Fibroblast of mammary gland (primary cell): ENCODE measurements around the gene AMOTL2.

ENCODE experiments used
- DNase-seq: peaks from one replicate; pipeline ENCODE4 v3.0.0-alpha.2; 2010; ENCODE audit warnings: low read depth
- H3K4me3 ChIP-seq: 2 replicates; pipeline ENCODE4 v1.5.1; 2011; ENCODE audit warnings: low read depth, mild to moderate bottlenecking, low read length, moderate library complexity; ENCODE audit not compliant: control insufficient read depth
- TF ChIP-seq, protein P1 (sequence below): conservative IDR thresholded peaks from 2 replicates; pipeline ENCODE4 v1.5.1; 2011; ENCODE audit warnings: low read depth, low read length, inconsistent platforms; ENCODE audit not compliant: control insufficient read depth, insufficient read depth

Gene AMOTL2

DNA sequence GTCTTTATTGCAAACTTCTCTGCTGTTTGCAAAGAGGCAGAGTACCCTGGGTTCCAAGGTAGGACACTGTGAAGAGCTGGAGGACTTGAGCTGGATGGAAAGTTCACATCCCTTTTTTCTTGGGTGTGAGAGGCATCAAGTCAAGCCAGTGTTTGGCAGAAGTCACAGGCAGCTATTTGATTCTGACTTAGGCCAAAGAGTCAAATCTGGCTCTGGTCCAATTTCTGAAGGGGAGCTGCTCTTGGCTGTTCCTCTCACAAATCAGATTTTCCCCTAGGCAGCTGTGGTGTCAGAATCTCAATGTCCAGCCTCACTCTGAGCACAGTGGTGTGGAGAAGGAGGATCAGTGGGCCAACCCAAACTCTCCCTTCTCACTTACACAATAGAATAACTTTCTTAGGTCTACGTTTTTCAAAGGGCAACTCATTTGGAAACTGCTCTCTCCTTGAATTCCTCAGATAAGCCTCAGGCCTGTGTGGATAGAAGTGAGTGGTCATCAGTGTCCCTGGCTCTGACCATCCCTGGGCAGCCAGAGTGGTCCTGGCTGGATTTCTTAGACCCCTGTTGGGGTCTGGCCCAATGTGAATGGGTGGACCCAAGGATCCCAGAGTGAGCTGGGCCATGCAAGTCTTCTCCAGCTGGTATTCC, 18.2 kb upstream of the AMOTL2 start:
- no peak overlapping the region for H3K4me3 ChIP-seq
- DNase-seq = no peak
- TF ChIP-seq, protein P1, sequence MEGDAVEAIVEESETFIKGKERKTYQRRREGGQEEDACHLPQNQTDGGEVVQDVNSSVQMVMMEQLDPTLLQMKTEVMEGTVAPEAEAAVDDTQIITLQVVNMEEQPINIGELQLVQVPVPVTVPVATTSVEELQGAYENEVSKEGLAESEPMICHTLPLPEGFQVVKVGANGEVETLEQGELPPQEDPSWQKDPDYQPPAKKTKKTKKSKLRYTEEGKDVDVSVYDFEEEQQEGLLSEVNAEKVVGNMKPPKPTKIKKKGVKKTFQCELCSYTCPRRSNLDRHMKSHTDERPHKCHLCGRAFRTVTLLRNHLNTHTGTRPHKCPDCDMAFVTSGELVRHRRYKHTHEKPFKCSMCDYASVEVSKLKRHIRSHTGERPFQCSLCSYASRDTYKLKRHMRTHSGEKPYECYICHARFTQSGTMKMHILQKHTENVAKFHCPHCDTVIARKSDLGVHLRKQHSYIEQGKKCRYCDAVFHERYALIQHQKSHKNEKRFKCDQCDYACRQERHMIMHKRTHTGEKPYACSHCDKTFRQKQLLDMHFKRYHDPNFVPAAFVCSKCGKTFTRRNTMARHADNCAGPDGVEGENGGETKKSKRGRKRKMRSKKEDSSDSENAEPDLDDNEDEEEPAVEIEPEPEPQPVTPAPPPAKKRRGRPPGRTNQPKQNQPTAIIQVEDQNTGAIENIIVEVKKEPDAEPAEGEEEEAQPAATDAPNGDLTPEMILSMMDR = no peak

DNA sequence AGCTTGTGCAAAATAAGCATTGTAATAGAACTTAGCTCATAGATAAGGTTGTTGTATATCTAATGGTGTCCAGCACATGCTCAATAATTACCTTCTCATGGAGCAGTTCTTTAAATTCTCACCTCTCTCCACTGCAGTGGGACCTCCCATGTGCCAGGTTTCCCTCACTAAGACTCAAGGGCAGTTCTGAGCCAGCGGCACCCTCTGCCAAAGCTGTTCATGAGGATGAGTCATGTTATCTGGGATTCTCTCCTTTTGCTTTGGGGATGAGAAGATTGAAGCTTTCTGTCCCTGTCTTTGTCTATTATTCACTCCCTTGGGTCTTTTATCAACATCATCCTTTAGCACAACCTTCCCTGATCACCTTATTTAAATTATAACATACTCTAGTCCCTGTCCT, 15.6 kb upstream of the AMOTL2 start:
- no peak overlapping the region for H3K4me3 ChIP-seq
- TF ChIP-seq, protein P1 = no peak

DNA sequence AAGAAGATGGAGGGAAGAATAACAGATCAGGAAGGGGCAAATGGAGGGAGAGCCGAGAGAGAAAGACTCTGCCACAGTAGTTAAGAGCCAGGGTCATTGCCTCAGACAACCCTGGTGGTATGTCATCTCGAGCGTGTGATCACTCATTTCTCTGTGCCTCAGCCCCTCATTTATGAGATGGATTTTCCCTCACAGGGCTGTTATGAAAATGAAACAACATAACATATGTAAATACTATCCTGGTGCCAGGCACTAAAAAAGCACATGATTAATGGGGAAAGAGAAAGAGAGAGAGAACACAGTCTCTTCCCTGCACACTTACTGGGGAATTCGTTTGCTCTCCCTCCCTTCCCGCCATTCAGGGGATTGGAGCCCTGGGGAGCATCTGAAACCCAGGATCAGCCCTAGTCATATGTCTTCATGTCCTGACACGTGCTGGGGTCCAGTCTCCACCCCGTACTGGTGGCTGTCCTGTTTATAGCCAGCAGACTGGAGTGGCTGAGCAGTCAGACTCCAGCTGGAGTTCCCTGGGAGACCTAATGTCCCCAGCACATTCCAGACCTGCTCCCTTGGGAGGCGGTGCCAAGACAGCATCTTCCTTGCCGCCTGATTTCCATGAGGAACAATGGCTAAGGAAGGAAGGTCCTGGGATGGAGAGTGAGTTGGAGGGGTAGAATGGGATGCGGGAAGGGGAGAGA, 14.7 kb upstream of the AMOTL2 start:
- no peak for DNase-seq
- H3K4me3 ChIP-seq = no peak overlapping the region
- TF ChIP-seq, protein P1 = no peak

More for the DNA sequence above, 15.6 kb upstream of the AMOTL2 start:
- DNase-seq = no peak

DNA sequence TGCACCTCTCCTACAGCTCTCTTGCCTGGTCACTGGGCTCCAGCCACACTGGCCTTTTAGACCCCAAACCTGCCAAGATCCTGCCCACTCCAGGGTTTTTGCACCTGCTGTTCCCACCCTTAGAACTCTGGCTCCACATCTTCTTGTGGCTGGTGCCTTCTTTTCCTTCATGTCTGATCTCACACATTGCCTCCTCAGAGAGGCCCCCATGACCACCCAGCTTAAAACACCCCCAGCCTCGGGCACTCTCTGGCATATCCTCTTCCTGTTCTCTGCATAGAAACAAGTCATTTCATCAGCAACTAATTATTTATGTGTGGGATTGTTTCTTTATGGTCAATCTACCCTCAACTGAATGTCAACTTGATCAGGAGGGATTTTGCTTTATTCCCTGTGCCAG, 14.0 kb upstream of the AMOTL2 start:
- DNase-seq = no peak
- TF ChIP-seq, protein P1 = no peak
- no peak overlapping the region for H3K4me3 ChIP-seq

DNA sequence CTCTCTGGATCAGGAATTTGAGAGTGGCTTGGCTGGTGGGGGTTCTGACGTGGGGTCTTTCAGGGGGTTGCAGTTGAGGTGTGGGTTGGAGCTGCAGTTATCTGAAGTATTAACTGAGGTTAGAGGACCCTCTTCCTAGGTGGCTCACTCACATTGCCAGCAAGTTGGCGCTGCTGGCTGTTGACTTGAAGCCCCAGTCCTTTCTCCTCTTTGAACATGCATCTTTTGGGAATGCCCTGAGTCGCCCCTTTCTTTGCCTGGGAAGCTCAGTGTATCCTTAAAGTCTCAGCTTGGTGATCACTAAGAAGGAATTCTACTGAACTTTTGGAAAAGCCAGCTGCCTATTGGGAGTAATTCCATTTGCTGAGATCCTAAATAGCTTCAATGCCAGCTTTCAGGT, 13.0 kb upstream of the AMOTL2 start:
- TF ChIP-seq, protein P1 = no peak
- no peak for DNase-seq
- H3K4me3 ChIP-seq = no peak overlapping the region

DNA sequence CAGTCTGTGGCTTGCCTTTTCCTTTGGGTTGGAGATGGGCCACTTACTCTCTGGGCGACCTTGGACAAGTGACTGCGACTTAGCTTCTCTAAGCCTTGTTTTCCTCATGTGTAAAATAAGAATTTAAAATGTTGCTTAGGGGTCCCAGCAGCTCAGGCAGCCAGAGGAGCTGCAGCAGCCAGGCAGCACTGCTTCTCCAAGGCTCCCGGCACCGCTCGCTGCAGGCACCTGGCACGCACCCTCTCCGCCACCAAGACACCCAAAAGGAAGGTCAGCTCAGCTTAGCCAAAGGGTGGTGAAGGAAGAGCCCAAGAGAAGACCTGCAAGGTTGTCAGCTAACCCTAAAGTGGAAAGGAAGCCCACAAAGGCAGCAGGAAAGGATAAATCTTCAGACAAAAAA, 10.7 kb upstream of the AMOTL2 start:
- H3K4me3 ChIP-seq = no peak overlapping the region
- no peak for DNase-seq
- TF ChIP-seq, protein P1 = no peak
